HG03025 (cell line): ENCODE results near the gene IL11RA.
"Not testable (repeated sequence)": the region's sequence is repeated elsewhere in the genome, so short reads cannot be mapped to it uniquely, and the experiment has no call there.

Experiments used
- ATAC-seq: cut with Tn5 transposase; IDR thresholded peaks from one replicate; pipeline ENCODE4 v1.9.1; 2021; ENCODE audit warnings: mild to moderate bottlenecking, moderate library complexity; ENCODE audit not compliant: unreplicated experiment, low FRiP score

The IL11RA gene

DNA sequence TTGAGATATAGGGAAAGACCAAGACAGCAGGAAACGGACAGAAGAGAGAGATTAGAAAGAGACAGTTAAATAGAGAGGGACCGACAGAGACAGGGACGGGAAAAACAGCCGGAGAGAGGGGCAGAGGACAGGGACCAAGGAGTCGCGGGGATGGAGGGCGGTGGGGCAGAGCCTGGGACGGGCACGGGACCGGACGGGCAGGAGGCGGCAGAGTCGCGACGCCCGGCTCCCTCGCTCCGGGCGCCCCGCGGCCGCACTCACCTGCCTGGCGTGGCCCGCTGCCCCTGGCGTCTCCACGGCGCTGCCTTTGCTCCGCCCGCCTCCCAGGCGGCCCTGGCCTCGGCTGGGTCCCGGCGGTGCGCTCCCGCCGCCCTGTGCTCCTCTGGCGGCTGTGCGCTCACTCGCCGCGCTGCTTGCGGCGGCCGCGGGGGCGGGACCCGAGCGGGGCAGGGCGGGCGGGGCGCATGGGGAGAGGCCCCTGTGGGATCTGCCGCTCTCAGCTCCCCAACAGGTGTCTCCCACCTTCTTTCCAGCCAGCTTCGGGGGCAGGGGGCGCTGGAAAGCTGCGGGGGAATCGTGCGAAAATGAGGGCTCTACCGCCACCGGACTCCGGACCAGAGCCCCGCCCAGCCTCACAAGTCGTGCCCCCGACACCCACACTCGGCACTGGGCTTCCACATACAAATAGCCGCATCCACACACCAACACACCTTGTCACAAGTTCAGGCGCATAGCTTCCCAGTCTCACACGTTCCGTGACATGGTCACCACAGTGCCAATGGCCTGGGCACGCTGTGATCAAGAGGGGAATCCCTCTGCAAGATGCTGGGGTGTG lies 23.1 kb upstream of the IL11RA start, which contains the start of gene ARID3C:
ARID3C (minus strand) TSS at position 411 of the 835 bp plus-strand sequence. CDS start 1,052 bp downstream, outside the sequence.
- no peak for ATAC-seq

GRCh38 chr9:34629491-34629808 lies 22.5 kb upstream of the IL11RA start:
- ATAC-seq, result no peak

DNA sequence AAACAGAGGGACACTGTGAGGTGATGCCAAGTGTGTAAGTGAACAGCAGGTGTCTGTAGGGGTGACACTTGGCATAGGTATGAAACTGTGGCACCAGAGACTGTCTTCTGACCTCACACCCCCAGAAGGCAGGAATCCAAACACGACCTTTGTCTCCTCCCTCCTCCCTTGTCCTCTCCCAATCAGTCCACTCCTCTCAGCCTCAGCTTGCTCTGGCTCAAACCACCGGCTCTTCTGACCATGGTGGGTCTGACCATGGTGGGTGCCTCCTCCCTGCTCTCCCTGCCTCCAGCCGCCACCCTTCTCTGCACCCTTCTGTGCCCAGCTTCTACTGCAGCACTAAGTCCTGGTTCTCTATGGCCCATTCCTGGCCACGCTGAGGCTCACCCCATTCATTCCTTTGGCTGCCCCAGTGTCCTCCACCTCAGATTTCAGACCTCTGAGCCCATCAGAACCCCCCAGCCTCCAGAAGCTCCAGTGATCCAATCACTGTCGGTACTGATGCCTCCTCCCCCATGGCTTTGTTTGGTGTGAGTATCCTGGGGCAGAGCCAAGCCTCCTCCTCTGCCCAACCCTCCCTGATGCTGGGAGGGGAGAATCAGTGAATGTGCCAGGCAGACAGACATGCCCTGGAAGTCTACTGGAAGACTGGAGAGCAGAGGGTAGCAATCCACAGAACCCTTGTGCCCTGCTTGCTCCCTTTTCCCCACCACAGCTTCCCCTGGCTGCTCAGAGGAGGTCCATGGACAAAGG lies 21.4 kb upstream of the IL11RA start:
- ATAC-seq, result no peak

- ATAC-seq, result no peak
Measured at GRCh38 chr9:34633166-34633565, 18.8 kb upstream of the IL11RA start.

- no peak for ATAC-seq
Measured at GRCh38 chr9:34633851-34634550, 18.0 kb upstream of the IL11RA start.

DNA sequence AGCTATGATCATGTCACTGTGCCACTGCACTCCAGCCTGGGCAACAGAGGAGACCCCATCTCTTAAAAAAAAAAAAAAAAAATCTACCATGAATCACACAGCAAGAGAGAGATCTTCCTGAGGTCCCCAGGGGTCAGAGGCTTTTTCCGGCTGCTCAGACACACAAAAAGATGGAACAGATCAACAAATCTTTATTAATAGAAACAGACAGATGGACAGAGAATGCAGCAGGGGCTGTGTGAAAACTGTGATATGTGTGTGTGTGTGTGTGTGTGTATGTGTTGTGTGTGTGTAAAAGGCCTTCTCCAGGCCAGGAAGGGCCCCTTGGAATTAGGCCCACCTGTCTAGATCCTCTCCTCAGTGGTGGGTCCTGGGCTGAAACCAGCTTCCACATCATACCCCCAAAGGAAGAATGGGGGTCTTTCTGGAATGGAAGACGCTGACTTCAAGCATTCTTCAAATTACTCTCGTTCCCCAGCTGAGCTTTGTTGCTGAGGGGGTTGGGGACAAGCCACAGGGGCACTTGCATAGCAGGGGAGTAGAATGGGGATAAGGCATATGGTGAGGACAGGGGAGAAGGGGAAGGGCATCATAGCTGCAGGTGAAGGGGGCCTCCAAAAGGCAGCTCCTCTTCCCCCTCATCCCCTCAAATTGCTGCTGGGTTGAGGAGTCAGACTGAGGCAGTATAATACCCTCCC lies 17.3 kb upstream of the IL11RA start:
- ATAC-seq, result no peak

- no peak for ATAC-seq
Measured at GRCh38 chr9:34635556-34635955, 16.4 kb upstream of the IL11RA start.

- ATAC-seq, result peak; percentile 23
Measured at GRCh38 chr9:34636791-34637355, 15.1 kb upstream of the IL11RA start.

DNA sequence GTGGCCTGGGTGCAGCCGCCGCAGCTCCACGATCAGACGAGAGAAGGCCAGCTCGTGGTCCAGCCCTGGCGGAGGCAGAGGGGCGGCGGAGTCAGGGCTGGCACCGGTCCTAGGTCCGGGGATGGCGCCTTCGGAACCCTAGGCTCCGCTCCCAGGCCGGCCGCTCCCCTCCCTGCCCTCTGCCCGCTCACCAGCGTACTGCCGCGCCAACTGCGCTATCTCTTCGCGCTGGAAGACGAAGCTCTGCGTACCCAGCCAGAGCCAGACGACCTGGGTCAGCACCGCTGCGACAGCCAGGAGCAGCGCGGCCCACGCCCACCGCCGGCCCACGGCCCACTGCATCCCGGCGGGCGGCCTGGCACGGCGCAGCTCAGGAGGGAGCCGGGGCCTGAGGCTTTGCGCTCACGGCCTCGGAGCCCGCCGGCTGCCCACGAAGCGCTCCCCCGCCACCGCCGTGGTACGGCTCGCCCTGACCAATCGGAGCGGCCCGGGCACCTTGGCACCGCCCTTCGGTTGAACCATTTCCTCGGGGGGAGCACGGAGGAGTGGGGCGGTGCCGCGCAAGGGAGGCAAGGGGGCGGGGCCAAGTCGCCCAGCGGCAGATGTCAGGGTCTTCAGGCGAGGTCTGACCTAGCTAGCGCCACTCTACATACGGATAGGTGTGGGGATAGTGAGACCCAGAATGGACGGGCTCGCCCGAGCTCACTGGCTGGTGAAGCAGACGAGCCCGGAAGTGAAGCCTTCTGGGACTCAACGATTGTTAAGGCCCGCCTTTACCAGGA lies 14.4 kb upstream of the IL11RA start, which contains the start of gene SIGMAR1:
SIGMAR1 (minus strand) TSS at position 432 of the 782 bp plus-strand sequence; CDS start at position 342, 90 bp downstream.
- peak; percentile 81 for ATAC-seq

GRCh38 chr9:34638138-34638445 lies 13.9 kb upstream of the IL11RA start:
- ATAC-seq, result no peak

- not testable (repeated sequence) for ATAC-seq
Measured at GRCh38 chr9:34639322-34639721, 12.7 kb upstream of the IL11RA start.

DNA sequence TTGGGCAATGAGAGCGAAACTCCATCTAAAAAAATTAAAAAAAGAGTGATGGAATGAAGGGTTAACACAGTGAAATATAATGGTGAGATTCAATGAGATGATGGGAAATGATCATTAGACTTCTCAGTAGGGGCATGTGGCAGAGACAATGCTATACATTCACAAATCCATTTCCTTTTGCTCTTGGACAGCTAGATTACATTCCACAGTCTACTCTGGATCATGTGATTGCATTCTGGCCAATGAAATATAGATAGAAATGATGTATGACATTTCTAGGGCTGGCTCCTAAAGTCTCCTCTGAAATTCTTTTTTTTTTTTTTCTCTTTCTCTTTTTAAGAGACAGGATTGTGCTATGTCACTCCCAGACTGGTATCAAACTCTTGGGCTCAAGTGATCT lies 9.3 kb upstream of the IL11RA start:
- no peak for ATAC-seq

- no peak for ATAC-seq
Measured at GRCh38 chr9:34644766-34645314, 7.1 kb upstream of the IL11RA start.

DNA sequence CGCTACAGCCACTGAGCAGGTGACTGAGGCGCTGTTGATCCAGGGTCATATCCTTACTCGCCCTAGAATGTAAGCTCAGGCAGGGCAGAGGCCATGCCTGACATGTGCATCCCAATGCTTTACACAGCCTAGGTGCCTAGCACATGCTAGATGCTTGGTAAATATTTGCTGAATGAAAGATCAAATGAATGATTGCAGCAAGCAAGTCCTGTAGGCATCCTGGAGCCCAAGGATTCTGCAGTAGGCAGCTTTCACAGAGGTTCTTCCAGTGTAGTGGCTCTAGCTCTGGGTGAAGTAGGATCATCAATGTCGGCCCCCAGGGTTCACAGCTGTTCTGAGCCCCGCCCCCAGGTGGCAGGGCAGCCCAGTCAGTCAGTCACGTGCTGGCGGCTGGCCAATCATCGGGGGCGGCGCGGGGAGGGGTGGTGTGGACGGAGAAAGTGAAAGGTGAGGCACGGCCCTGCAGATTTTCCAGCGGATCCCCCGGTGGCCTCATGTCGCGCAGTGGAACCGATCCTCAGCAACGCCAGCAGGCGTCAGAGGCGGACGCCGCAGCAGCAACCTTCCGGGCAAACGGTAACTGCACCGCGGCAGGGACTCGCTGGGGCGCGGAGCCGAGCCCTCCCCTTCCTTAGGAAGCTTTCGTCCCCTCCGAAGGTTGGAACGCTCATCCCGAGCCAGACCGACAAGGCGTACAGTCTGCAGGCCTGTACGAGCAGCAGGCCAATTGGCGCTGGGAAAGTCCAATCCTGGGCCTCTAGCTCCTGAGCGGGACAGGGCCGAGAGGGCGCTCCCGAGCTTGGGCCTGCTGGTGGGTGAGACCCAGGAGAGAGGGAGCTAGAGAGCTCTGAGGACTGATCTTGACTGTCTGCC lies 5.5 kb upstream of the IL11RA start, which contains the start of gene GALT:
GALT (plus strand) TSS at position 465 of the 873 bp plus-strand sequence; CDS start at position 495, 30 bp downstream.
- ATAC-seq, result peak; percentile 81

- ATAC-seq, result no peak
Measured at GRCh38 chr9:34647084-34647403, 4.9 kb upstream of the IL11RA start.

DNA sequence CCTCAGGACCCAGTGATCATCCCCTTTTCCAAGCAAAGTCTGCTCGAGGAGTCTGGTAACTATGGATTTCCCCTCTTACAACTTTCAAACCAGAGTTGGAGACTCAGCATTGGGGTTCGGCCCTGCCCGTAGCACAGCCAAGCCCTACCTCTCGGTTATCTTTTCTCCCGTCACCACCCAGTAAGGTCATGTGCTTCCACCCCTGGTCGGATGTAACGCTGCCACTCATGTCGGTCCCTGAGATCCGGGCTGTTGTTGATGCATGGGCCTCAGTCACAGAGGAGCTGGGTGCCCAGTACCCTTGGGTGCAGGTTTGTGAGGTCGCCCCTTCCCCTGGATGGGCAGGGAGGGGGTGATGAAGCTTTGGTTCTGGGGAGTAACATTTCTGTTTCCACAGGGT lies 4.3 kb upstream of the IL11RA start:
- ATAC-seq, result no peak

DNA sequence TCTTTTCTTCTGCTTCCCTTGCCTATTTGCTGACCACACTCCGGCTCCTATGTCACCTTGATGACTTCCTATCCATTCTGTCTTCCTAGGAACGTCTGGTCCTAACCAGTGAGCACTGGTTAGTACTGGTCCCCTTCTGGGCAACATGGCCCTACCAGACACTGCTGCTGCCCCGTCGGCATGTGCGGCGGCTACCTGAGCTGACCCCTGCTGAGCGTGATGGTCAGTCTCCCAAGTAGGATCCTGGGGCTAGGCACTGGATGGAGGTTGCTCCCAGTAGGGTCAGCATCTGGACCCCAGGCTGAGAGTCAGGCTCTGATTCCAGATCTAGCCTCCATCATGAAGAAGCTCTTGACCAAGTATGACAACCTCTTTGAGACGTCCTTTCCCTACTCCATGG lies 3.3 kb upstream of the IL11RA start:
- no peak for ATAC-seq

- no peak for ATAC-seq
Measured at GRCh38 chr9:34650816-34651215, 1.2 kb upstream of the IL11RA start.
